K562 (cell line): Measurements from ENCODE around the gene CACNB1. TPM values are rescaled to one million over a fixed set of nuclear protein-coding genes. Genes with fewer than 3 reads are reported as not detected.

Experiments used
- ATAC-seq: fragments of 200-7000 bp; cut with Tn5 transposase; 3 replicates; pipeline ENCODE4 v1.9.1; 2020; ENCODE audit warnings: moderate library complexity
- BruUV-seq: library from RNA; stranded (reverse); fragments of 400-500 nt; replicated peaks from 2 replicates; lab custom pipeline; 2021; lab: Mats Ljungman, UMichigan
- CTCF ChIA-PET: fragments of 300-600 bp; formaldehyde crosslinking; extraction: SDS; loops from one replicate; lab custom pipeline; 2021; ENCODE audit warnings: low intra/inter-chr PET ratio; lab: Yijun Ruan, JAX
- POLR2A ChIA-PET: fragments of 300-600, 350-650 bp; sonication (Branson Sonifier 250); formaldehyde crosslinking; extraction: SDS; loops from one replicate; lab custom pipeline; 2021; ENCODE audit warnings: antibody characterized with exemption, inconsistent platforms; lab: Yijun Ruan, JAX
- DNase-seq, 4 experiments: peaks; one replicate each; pipeline versions ENCODE4 v3.0.0 to v3.0.0-alpha.2; 2011 to 2018; ENCODE audit warnings: low spot score in 3 of 4, mixed read lengths in 3 of 4; ENCODE audit errors: extremely low read depth in 1 of 4
- FAIRE-seq: peaks from 2 replicates; lab custom pipeline; 2011; peaks lifted over from hg19 to GRCh38; lab: Jason Lieb, UNC
- H2AFZ ChIP-seq: 2 replicates; pipeline ENCODE4 v1.6.0; 2011; ENCODE audit warnings: low read depth, low read length, control low read depth, inconsistent platforms
- H3K27ac ChIP-seq: fragments of 200-600 bp; 3 replicates; pipeline ENCODE4 v1.8.0; 2011; ENCODE audit warnings: low read depth, mild to moderate bottlenecking, control low read depth, inconsistent platforms, low read length, moderate library complexity, mixed read lengths; ENCODE audit errors: extremely low read depth
- H3K27me3 ChIP-seq, 2 experiments: fragments of 300-600 bp in 1 of 2; 2 replicates in 1 of 2; 3 replicates in 1 of 2; pipeline versions ENCODE4 v1.6.0 to v1.8.0; 2011; ENCODE audit warnings: inconsistent platforms in 2 of 2, low read length in 2 of 2, mild to moderate bottlenecking in 1 of 2, mixed read lengths in 1 of 2, moderate library complexity in 1 of 2; ENCODE audit not compliant: control insufficient read depth in 2 of 2, insufficient read depth in 2 of 2
- H3K36me3 ChIP-seq: fragments of 300-600 bp; 3 replicates; pipeline ENCODE4 v1.8.0; 2011; ENCODE audit warnings: mild to moderate bottlenecking, low read length, inconsistent platforms; ENCODE audit not compliant: control insufficient read depth, insufficient read depth
- H3K4me1 ChIP-seq, 2 experiments: fragments of 200-600 bp in 1 of 2; replicated peaks in 1 of 2; 2 replicates in 1 of 2; 3 replicates in 1 of 2; pipeline versions ENCODE4 v1.5.1 to v1.8.0; 2011; ENCODE audit warnings: inconsistent platforms in 2 of 2, low read length in 2 of 2, mild to moderate bottlenecking in 1 of 2, mixed read lengths in 1 of 2, moderate library complexity in 1 of 2; ENCODE audit not compliant: control insufficient read depth in 2 of 2, insufficient read depth in 2 of 2
- H3K4me2 ChIP-seq: 2 replicates; pipeline ENCODE4 v1.6.1; 2011; ENCODE audit warnings: low read length, control low read depth, inconsistent platforms, mixed read lengths; ENCODE audit not compliant: insufficient read depth
- H3K4me3 ChIP-seq: fragments of 200-600 bp; sonication (generic), shearing (Covaris generic); 2 replicates; pipeline ENCODE4 v1.5.1; 2016; ENCODE audit warnings: control low read depth, inconsistent platforms
- H3K79me2 ChIP-seq: fragments of 200-600 bp; 3 replicates; pipeline ENCODE4 v1.8.0; 2011; ENCODE audit warnings: low read length, inconsistent platforms; ENCODE audit not compliant: control insufficient read depth, insufficient read depth
- H3K9ac ChIP-seq, 2 experiments: 2 replicates each; pipeline versions ENCODE4 v1.6.0 to v1.6.1; 2011; ENCODE audit warnings: low read depth in 2 of 2, low read length in 2 of 2, control low read depth in 1 of 2, inconsistent platforms in 1 of 2, mild to moderate bottlenecking in 1 of 2, mixed read lengths in 1 of 2; ENCODE audit not compliant: insufficient read depth in 1 of 2
- H3K9me1 ChIP-seq: one replicate; pipeline ENCODE4 v1.6.0; 2011; ENCODE audit warnings: inconsistent platforms, mild to moderate bottlenecking, low read length, moderate library complexity; ENCODE audit not compliant: control insufficient read depth, insufficient read depth
- H3K9me3 ChIP-seq: replicated peaks from 2 replicates; pipeline ENCODE4 v1.5.1; 2011; ENCODE audit warnings: low read depth, low read length, inconsistent platforms; ENCODE audit not compliant: control insufficient read depth, insufficient read depth
- H4K20me1 ChIP-seq: replicated peaks from 2 replicates; pipeline ENCODE4 v1.6.1; 2011; ENCODE audit warnings: low read length, inconsistent platforms, mixed read lengths; ENCODE audit not compliant: control insufficient read depth, insufficient read depth
- ARID2 ChIP-seq: fragments of 450-650 bp; IDR thresholded peaks from 2 replicates; pipeline ENCODE4 v1.6.1; 2017; ENCODE audit warnings: antibody characterized with exemption, mild to moderate bottlenecking
- HNRNPLL ChIP-seq: fragments of 200-400 bp; formaldehyde crosslinking; IDR thresholded peaks from 2 replicates; pipeline ENCODE4 v1.6.1; 2017; ENCODE audit warnings: low read length, low read depth, mild to moderate bottlenecking; ENCODE audit not compliant: poor library complexity, severe bottlenecking
- WGBS: fragments of 100-300 bp; shearing (Covaris generic); methylation state at CpG from one replicate; pipeline ENCODE4 v1.1.6; 2016; ENCODE audit warnings: low coverage, mixed read lengths; ENCODE audit not compliant: insufficient coverage; ENCODE audit errors: missing lambda C conversion rate; 5-methylcytosine and 5-hydroxymethylcytosine counted together
- in situ Hi-C: fragments of 300-500 bp; cut with MboI; formaldehyde crosslinking; loops from 4 replicates; pipeline ENCODE4 v1.15.0; 2018; ENCODE audit warnings: inconsistent platforms, mixed read lengths
- intact Hi-C: fragments of 100-400 bp; cut with micrococcal nuclease; formaldehyde crosslinking; loops from 2 replicates; pipeline ENCODE4 v1.14.2; 2022
- polyA plus RNA-seq, 8 experiments: library from polyadenylated mRNA; depleted of rRNA in 4 of 8; stranded (reverse) in 5 of 8; unstranded in 3 of 8; fragments of >200 nt; fragmentation: Nextera tagmentation in 2 of 8; fragmentation: Illumina TruSeq in 1 of 8; extraction: Ambion mirVana in 2 of 8; extraction: Trizol in 1 of 8; gene quantifications; 2 replicates each; pipeline versions ENCODE4 v1.2.1 to v1.2.3, GENCODE V29; 2011 to 2014; ENCODE audit warnings: inconsistent platforms in 1 of 8, missing spikeins in 1 of 8
- total RNA-seq, 7 experiments: library from RNA; depleted of rRNA in 6 of 7; stranded (reverse); fragments of >200 nt in 6 of 7; fragmentation: Illumina TruSeq in 2 of 7; extraction: Trizol in 2 of 7; gene quantifications; 2 replicates each; pipeline versions ENCODE4 v1.2.1 to v1.2.3, GENCODE V29; 2011 to 2021; ENCODE audit warnings: low replicate concordance in 1 of 7
- TF ChIP-seq, protein P1 (sequence below): fragments of 200-800 bp; sonication (Bioruptor generic); IDR thresholded peaks from 2 replicates; pipeline ENCODE4 v1.6.1; 2017; ENCODE audit warnings: missing genetic modification characterization, missing compliant biosample characterization

Gene CACNB1
- total and polyA plus RNA-seq, 9 of the 15 experiments (the other 6 are each of a cell fraction or from before 2014, with no cell fraction given), result 0.08 to 7.4 (median 3.0) TPM

- no peak for FAIRE-seq
- Histone ChIP-seq H3K9me3 (no peaks in the 10 kb centered on the region), H3K9ac (no peak overlapping the region), H3K79me2 (no peaks in the 10 kb centered on the region), H3K27me3 (peaks cover 17 to 60% of the 10 kb centered on the region in 2 experiments; a peak in 4 of 5 replicates), H2AFZ (no peak overlapping the region), H3K4me1 (peaks cover 0 to 27% of the 10 kb centered on the region in 2 experiments; a peak in 2 of 5 replicates), H3K9me1 (no peaks in the 10 kb centered on the region), H3K27ac (no peak overlapping the region), H3K4me3 (no peak overlapping the region), H3K4me2 (no peak overlapping the region), H4K20me1 (no peaks in the 10 kb centered on the region), H3K36me3 (no peaks in the 10 kb centered on the region)
- intact Hi-C loops, result no loop called here
- ChIA-PET POLR2A (interaction anchor here (0.6 to 0.7 kb wide), 2 partner anchors 11 to 17 kb away, joined by 3 read pairs; no protein-coding TSS in a partner anchor), CTCF (no interaction called here)
- in situ Hi-C loops, result no loop called here
- ATAC-seq, result no peak
- 22% methylated on average over 6 of the region's 6 CpGs for WGBS
- DNase-seq, result no peak
- TF ChIP-seq, protein P1, sequence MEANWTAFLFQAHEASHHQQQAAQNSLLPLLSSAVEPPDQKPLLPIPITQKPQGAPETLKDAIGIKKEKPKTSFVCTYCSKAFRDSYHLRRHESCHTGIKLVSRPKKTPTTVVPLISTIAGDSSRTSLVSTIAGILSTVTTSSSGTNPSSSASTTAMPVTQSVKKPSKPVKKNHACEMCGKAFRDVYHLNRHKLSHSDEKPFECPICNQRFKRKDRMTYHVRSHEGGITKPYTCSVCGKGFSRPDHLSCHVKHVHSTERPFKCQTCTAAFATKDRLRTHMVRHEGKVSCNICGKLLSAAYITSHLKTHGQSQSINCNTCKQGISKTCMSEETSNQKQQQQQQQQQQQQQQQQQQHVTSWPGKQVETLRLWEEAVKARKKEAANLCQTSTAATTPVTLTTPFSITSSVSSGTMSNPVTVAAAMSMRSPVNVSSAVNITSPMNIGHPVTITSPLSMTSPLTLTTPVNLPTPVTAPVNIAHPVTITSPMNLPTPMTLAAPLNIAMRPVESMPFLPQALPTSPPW, result no peak
- TF ChIP-seq HNRNPLL (no peak), ARID2 (no peak)
- BruUV-seq, result no TSS peak
Measured at GRCh38 chr17:39221572-39221971, 24.1 kb upstream of the CACNB1 start.
